Measurements from ENCODE around the gene PRRT4.

Gene PRRT4

DNA sequence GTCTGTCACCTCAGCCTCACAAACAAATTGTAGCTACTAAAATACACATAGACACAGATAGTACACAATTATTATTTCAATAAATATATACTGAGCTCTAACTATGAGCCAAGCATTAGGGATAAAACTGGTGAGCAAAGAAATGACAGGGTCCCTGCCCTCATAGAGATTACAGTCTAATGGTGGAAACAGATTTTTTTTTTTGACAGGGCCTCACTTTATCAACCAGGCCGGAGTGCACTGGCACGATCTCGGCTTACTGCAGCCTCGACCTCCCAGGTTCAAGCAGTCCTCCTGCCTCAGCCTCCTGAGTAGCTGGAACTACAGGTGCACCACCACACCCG, 17.1 kb downstream of the PRRT4 start:
- DNase-seq (ENCODE audit: low read depth) = no peak

DNA sequence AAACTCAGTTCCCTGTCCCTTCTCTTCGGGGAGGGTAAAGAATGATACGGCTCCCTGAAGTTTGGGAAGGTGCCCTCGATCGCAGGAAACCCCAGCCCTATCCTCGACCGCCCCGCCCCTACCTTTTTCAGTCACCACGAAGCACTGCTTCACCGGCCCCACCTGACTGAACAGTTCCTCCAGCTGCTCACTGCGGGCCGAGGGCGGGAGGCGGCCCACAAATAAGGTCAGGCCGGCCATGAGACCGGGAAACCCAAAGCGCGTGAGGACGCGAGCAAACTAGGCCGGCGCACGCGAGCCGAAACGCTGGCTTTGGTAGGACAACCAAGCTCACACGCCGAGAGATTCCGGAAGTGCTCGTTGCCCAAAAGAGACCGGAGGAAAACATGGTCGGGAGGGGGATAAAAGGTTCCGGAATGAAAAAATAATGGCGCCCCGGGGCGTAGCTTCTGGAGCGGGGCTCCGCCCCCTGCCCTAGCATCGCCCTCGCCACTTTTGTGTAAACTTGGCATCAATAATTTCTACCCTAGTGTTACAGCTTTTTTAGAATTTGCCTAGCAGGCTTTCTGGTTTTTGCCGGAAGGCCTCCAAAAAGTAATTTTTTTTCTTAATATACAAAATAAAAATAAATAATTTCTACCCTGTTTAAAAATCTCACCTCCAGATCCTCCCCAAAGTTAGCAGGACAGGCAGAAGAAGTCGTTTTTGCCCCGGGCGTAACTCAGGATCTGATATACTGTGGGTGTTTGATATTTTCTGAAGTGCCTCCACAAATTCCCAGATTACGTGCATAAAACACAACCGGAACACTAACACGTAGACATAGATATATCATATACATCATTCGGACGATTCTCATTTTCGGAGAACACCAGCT, 17.7 kb downstream of the PRRT4 start, which contains the start of gene RBM28:
Gene RBM28 (minus strand): TSS at position 355 of the 877 bp plus-strand sequence. CDS start 115 bp downstream, at position 240.
- DNase-seq (ENCODE audit: low read depth) = peak; percentile 71

DNA sequence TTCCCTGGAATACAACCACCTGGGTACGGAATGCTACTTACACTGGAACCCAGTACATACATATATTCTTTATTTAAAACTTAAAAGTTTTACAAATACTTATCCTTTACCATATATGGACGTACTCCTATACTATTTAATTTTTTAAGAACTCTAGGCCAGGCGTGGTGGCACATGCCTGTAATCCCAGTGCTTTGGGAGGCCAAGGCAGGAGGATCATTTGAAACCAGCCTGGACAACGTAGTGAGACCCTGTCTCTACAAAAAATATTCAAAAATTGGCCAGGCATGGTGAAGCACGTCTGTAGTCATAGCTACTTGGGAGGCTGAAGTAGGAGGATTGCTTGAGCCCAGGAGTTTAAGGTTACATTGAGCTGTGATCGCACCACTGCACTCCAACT, 19.8 kb downstream of the PRRT4 start:
- no peak for DNase-seq (ENCODE audit: low read depth)

DNA sequence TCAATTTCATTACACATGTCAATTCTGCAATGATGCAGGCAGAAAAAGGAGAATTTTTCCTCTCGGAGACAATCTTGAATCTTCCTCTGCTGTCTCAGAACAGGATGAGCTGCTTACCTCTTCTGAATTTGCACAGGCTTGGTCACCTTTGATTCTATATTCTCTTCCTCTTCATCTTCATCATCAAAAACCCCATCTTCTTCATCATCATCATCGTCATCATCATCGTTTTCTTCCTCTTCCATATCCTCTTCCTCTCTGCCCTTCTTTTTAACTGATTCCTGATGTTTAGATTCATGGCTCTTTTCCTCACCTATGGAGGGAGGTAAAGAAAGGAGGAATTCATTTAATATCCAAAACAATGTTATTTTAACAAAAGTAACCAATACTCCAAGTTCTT, 25.8 kb downstream of the PRRT4 start:
- no peak for DNase-seq (ENCODE audit: low read depth)

DNA sequence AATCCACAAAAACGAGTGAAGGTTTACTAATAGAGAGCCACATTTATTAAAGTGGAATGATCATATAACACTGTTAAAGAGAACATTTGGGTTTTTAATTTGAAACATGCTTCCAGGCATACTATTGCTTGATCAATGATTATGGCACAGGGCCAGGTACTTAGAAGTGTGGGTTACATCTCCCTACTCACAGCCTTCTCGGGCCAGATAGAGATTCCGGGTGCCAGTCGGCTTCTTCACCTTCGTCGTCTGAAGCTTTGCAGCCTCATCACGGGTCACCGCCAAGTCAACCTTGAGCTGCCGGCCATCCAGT, 37.2 kb downstream of the PRRT4 start:
- DNase-seq (ENCODE audit: low read depth) = no peak

DNA sequence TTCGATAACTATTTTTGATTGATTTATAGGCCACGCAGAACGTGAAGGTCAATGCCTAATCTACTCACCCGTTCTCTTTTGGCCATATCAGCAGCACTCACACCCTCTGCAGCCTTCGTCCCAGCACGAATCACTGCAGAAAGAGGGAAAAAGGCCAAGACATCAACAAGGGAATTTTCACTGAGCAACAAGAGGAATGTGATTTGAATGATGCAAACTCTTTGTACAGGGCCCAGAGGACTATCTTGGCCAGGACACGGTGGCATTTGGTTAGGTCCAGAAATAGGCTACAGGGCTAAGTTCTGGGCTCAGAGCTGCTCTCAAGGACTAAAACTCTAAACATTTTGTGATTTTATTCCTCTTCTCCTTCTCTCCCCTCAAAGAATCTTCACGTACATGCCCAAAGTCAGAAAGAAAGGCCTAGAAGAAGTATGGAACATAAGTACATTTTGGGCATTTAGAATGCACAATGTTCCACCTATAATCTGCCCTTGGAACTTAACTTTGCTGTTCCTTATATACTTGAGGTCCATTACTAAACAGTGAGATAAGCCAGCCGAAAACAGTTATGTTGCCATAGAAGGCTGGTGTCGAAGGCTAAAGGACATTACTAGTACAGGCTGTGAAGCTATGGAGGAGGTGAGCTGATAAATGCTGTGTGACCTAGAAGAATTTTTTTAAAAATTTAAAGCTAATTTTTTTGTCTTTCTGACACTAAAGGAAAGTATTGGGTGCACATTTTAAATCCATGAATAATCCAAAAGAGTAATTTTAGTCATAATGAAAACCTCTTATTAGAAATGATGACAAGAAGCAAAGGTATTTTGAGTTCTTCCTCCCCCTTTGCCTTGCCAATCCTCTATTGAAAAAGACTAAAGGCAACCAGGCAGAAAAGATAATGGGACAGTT, 37.8 kb downstream of the PRRT4 start:
- no peak for DNase-seq (ENCODE audit: low read depth)

DNA sequence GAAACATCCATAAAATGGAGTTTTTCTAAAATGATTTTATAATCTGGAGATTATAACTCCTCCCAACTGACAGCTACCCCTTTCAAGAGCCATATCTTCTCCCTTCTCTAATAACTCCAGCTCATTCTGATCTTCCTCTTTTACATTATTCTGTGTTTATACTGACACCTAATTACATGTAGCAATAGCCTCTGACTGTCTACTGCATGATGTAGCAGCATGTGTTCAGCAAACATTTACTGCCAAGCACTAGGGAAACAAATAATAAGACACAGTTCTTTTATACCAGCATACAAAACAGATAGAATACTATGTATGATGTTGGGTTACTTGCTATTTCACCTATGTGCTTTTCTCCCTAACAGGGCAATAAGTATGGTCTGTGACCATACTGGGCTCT, 38.5 kb downstream of the PRRT4 start:
- DNase-seq (ENCODE audit: low read depth) = no peak

DNA sequence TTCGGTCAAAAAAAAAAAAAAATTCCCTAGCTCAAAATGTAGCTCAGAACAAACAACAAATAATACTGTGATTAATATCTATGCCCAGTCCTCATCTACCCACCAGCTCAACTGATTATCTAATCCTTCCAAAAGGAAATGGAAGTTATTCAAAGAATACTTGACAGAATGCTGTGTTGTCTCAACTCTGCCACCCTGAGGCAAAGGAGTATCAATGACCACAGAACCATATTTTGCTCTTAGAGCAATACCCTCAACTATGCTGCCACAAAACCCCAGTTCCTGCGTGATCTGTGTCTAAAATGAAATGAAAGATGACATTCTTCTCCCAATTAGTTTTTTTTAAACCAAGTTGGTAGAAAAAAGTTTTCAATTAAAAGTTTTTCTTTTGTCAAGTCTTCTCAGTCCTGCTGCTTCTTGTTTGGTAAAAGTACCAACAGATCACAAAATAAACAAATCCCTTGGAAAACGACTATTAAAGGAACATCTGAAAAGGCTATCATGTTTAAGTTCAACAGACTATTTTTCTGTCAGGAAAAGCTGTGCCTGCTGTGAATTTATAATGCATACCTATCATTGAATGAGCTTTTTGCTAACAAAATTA, 39.3 kb downstream of the PRRT4 start:
- DNase-seq (ENCODE audit: low read depth) = no peak

DNA sequence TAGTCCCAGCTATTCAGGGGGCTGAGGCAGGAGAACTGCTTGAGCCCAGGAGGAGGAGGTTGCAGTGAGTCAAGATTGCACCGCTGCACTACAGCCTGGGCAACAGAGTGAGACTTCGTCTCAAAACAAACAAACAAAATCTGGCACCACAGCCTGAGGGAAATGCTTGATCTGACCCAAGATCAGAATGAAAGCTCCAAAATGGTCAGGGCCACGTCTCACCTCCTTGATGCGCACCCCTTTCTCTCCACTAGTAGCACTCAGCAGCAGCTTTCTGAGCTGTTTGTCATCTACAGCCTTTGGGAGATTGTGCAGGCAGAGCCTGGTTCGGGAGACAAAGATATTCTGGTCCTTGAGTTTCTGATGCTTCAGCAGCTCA, 40.5 kb downstream of the PRRT4 start:
- no peak for DNase-seq (ENCODE audit: low read depth)

DNA sequence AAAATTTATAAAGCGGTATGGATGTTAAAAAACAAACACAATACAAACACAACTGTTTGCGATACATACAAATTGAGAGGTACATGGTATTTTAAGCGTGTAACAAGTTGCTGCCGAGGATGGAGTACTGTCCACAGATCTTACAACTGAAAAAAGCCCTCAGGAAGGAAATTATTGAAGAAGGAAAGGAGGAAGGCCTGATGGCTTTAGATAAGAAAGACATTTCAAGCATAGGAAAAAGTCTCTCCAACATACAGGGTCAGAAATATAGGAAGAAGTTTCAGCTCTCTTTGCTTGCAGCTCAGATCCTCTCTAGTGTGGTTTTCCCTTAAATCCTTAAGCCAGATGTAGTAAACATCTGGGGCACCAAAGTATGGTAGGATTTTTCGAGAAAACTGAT, 42.8 kb downstream of the PRRT4 start:
- no peak for DNase-seq (ENCODE audit: low read depth)

DNA sequence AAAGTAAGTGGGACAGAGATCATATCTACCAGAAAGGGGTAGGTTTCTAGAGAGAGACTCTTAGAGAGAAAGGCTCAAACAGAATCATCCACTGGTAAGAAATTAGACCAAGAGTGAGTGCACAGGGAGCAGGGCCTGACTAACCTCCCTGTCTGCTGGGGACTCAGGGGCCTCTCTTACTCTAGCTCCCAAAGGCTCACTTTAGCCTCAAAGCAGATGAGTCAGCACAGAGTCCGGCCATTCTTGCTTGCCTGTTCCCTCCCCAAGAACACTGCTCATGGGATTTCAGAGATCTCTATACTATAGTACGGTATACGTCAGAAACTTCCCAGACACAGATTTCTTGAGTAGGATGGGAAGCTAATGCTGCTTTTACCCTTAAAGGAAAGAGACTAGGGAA, 50.5 kb downstream of the PRRT4 start:
- no peak for DNase-seq (ENCODE audit: low read depth)

DNA sequence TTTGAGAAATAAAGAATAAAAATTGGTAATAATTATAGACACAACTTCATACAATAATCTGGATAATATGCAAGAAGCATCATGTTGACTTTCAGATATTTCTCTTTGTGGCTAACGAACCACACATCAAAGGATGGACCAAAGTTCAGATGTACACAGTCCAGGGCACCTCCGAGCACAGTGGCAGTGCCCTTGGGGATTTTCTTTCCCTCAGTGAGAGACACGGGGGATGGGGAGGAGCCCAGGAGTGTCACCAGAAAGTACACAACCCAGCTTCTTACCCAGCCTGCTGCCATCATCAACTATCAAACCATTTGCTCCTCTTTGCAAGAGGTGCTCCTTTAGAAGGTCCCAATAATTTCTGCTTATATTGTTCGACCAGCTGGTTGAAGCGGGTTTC, 51.0 kb downstream of the PRRT4 start:
- no peak for DNase-seq (ENCODE audit: low read depth)

DNA sequence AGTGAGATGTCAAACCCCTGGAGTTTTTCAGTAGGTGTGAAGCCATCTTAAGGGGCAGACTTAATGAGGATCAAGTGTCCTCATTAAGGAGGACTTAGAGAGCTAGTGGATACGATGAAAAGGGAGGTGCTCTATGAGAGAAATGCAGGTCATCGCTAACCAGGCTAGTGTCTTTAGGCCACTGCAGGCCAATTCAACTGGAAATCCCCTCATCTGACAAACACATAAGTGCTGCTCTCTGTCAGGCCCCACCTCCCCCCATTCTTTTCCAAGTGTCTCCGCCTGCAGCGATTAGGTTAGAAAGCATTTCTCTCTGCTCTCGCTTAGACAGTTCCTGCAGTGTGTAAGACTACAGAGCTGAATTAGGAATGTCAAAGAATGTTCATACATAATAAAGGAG, 51.5 kb downstream of the PRRT4 start:
- DNase-seq (ENCODE audit: low read depth) = no peak

DNA sequence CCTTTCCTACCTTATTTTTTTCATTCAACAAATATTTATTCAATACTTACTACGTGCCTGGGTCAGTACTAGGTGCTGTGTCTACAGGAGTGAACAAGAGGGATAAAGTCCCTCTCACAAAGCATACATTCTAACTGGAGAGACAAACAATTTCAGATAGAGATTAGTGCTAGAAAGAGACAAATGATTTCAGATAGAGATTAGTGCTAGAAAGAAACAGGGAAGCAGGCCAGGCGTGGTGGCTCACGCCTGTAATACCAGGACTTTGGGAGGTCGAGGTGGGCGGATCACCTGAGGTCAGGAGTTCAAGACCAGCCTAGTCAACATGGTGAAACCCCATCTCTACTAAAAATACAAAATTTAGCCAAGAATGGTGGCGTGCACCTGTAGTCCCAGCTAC, 52.4 kb downstream of the PRRT4 start:
- DNase-seq (ENCODE audit: low read depth) = no peak

DNA sequence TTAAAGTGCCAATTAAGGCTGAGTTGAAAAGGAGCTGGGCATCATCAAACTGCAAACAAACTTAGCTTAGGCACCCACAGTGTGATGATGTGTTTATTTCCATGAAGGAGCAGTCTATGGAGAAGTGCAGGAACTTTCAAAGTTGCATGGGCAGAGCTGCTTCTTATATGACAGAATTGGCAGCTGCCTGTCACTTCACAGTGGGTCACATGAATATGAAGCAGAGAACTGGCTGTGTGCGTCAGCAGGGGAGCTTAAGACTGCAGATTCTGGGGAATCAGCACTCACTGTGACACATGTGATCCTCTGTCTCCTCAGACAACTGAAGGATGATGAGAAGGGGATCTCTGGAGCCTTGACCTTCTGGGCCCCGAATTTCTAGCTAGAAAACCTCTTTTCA, 54.4 kb downstream of the PRRT4 start:
- DNase-seq (ENCODE audit: low read depth) = no peak

DNA sequence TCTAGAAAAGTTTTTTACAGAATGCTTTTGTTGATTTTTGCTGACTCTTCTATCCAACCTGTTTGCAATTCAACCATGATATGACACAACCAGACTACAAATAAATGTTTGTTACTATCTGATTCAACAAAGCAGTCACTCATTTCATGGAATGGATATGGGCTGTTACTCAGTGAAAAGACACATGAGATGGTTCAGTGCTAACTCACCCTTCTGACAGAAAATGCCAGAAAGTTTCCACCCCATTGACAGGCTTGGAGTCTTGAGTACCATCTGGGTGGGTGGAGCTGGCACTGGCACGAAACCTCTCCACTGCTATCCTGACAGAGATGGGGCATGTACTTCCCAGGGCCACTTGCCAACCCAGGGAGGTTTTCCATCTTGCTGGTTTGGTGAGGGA, 57.3 kb downstream of the PRRT4 start:
- no peak for DNase-seq (ENCODE audit: low read depth)

DNA sequence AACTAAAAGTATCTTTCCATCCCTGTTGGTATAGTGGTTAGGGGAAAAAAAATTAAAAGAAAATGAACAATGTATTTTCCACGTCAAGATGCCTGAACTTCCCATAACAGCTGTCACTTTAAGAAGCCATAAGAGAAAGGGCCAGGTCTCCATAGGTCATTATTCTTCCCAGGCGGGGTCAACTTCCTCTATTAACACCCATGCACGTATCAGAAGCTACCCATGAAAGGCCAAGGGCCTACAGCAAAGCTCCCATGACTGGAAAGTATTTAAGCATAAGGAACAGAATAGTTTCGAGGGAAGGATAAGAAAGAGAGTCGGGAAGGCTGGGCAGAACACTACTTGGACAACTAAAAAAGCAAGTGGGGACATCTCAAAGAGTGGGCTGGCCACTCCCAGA, 57.8 kb downstream of the PRRT4 start:
- no peak for DNase-seq (ENCODE audit: low read depth)

DNA sequence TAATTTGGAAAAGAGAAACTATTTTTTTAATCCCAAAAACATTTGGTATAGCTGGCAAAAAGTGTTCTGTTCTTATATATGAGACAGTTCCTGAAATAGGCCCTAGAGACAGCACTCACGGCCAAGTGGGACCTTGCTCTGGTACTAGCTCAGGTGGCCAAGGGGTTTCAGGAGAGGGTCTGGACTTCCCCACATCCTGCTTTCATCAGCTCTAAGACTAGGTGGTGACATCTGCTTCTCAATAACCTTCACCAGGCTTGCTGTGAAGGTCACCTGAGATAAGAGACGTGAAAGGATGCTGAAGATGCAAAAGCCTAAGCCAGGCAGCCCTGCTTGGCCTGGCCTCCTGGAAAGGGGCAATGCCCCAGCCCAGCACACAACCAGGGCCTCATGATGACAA, 58.4 kb downstream of the PRRT4 start:
- no peak for DNase-seq (ENCODE audit: low read depth)

DNA sequence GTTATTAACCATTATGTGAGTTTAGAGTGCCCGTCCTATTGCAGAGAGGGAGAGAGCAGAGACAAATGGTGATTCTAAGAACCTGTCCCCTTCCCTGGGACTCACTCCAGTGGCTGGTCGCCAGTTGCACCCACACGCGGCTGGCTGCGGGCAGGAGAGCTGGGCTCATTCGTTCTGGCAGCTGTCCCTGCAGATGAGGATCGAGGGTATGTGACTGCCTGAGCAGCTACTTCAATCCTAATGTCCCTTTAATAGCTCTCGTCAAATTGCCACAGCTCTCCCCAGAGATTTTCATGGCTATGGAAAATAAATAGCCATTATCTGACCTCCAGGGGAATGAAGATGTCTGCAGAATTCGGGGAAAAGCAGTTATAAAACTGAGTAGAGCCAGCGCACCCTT, 59.4 kb downstream of the PRRT4 start:
- no peak for DNase-seq (ENCODE audit: low read depth)
